Keratinocyte (primary cell): Measurements from ENCODE around the gene KIF18B. TPM values are rescaled to one million over a fixed set of nuclear protein-coding genes. Genes with fewer than 3 reads are reported as not detected.

Experiments used
- DNase-seq: peaks from one replicate; pipeline ENCODE4 v3.0.0-alpha.2; 2011; ENCODE audit warnings: low read depth, missing footprints, low spot score
- FAIRE-seq: peaks from 2 replicates; lab custom pipeline; 2011; peaks lifted over from hg19 to GRCh38; lab: Jason Lieb, UNC
- H2AFZ ChIP-seq: 2 replicates; pipeline ENCODE4 v1.6.0; 2012; ENCODE audit warnings: low read length, control low read depth, inconsistent platforms; ENCODE audit not compliant: control insufficient read depth
- H3K27ac ChIP-seq: 2 replicates; pipeline ENCODE4 v1.5.1; 2011; ENCODE audit warnings: low read length; ENCODE audit not compliant: control insufficient read depth, insufficient read depth
- H3K27me3 ChIP-seq: 3 replicates; pipeline ENCODE4 v1.6.0; 2011; ENCODE audit warnings: low read length; ENCODE audit not compliant: control insufficient read depth, insufficient read depth; ENCODE audit errors: extremely low read depth
- H3K36me3 ChIP-seq, 2 experiments: 2 replicates in 1 of 2; 3 replicates in 1 of 2; pipeline ENCODE4 v1.5.1; 2011; ENCODE audit warnings: low read length in 2 of 2, mild to moderate bottlenecking in 1 of 2; ENCODE audit not compliant: control insufficient read depth in 2 of 2, insufficient read depth in 2 of 2; ENCODE audit errors: extremely low read depth in 1 of 2
- H3K4me1 ChIP-seq: 3 replicates; pipeline ENCODE4 v1.5.1; 2011; ENCODE audit warnings: low read length; ENCODE audit not compliant: control insufficient read depth, insufficient read depth; ENCODE audit errors: extremely low read depth
- H3K4me2 ChIP-seq: 3 replicates; pipeline ENCODE4 v1.6.0; 2011; ENCODE audit warnings: low read depth, low read length; ENCODE audit not compliant: control insufficient read depth, insufficient read depth; ENCODE audit errors: extremely low read depth
- H3K4me3 ChIP-seq, 3 experiments: fragments of 200-600 bp in 1 of 3; sonication (generic) in 1 of 3; 2 replicates in 2 of 3; 3 replicates in 1 of 3; pipeline ENCODE4 v1.5.1; 2011 to 2016; ENCODE audit warnings: low read length in 3 of 3, mild to moderate bottlenecking in 3 of 3, control low read depth in 2 of 3, inconsistent platforms in 1 of 3, low read depth in 1 of 3, mixed read lengths in 1 of 3, mixed run types in 1 of 3, moderate library complexity in 1 of 3; ENCODE audit not compliant: control insufficient read depth in 2 of 3, insufficient read depth in 2 of 3; ENCODE audit errors: extremely low read depth in 1 of 3
- H3K79me2 ChIP-seq: 2 replicates; pipeline ENCODE4 v1.6.0; 2012; ENCODE audit warnings: low read length; ENCODE audit not compliant: control insufficient read depth, insufficient read depth
- H3K9ac ChIP-seq: 3 replicates; pipeline ENCODE4 v1.6.0; 2011; ENCODE audit warnings: low read length; ENCODE audit not compliant: control insufficient read depth, insufficient read depth; ENCODE audit errors: extremely low read depth
- H3K9me1 ChIP-seq: 3 replicates; pipeline ENCODE4 v1.6.0; 2011; ENCODE audit warnings: low read length; ENCODE audit not compliant: control insufficient read depth, insufficient read depth; ENCODE audit errors: extremely low read depth
- H3K9me3 ChIP-seq: 2 replicates; pipeline ENCODE4 v1.5.1; 2012; ENCODE audit warnings: low read depth, low read length; ENCODE audit not compliant: control insufficient read depth
- H4K20me1 ChIP-seq: 3 replicates; pipeline ENCODE4 v1.6.0; 2011; ENCODE audit warnings: low read length; ENCODE audit not compliant: control insufficient read depth, insufficient read depth; ENCODE audit errors: extremely low read depth
- EZH2 ChIP-seq: IDR thresholded peaks from one replicate; pipeline ENCODE4 v1.6.1; 2012; ENCODE audit warnings: inconsistent platforms, mild to moderate bottlenecking, low read length, moderate library complexity
- dilution Hi-C: fragments of 300-500 bp; cut with MboI; formaldehyde crosslinking; loops from one replicate; pipeline ENCODE4 v1.7.0; 2020; ENCODE audit warnings: low sequenced_read_pairs; ENCODE audit not compliant: extremely low pct_ligation_motif_present
- polyA plus RNA-seq, 5 experiments: library from polyadenylated mRNA; depleted of rRNA in 3 of 5; stranded (reverse) in 3 of 5; stranded (forward) in 1 of 5; unstranded in 1 of 5; fragments of >200 nt; gene quantifications; 1 replicate in 1 of 5; 2 replicates in 3 of 5; 3 replicates in 1 of 5; pipeline versions ENCODE4 v1.2.1 to v1.2.3, GENCODE V29; 2011 to 2012; ENCODE audit warnings: missing spikeins in 2 of 5, low read depth in 1 of 5, low replicate concordance in 1 of 5
- TF ChIP-seq, protein P1 (sequence below), 3 experiments: IDR thresholded peaks in 1 of 3; conservative IDR thresholded peaks in 1 of 3; optimal IDR thresholded peaks in 1 of 3; 2 replicates in 2 of 3; 3 replicates in 1 of 3; pipeline versions ENCODE3 to v1.5.1; 2011; ENCODE audit warnings: low read length in 3 of 3, mild to moderate bottlenecking in 3 of 3, moderate library complexity in 2 of 3, control low read depth in 1 of 3, inconsistent platforms in 1 of 3; ENCODE audit not compliant: insufficient read depth in 2 of 3; ENCODE audit errors: extremely low read depth in 1 of 3

Gene KIF18B
- polyA plus RNA-seq, 1 donor (not counting 4 experiments of a cell fraction or from before 2014, with no cell fraction given) = 5.1 TPM

DNA sequence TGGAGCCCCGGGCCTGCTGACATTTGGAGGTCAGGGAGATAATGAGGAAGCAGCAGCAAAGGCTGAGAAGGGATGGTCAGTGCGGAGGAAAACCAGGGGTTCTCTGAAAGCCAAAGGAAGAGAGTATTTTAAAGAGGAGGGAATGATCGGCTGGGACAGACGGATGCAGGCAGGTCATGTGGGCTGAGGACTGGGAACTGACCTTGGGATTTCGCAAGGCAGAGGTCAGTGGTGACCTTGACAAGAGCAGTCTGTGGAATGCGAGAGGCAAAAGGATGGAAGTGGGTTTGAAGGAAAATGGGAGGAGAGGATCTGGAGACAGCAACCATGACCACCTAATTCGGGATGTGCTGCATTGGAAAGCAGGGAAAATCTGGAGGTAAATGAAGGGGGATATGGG lies 58.6 kb downstream of the KIF18B start:
- H3K4me3 ChIP-seq = no peak overlapping the region
- peaks cover 21 to 23% of the 10 kb centered on the region in 2 experiments for H3K36me3 ChIP-seq
- no peaks in the 10 kb centered on the region for H4K20me1 ChIP-seq
- no peak overlapping the region for H2AFZ ChIP-seq
- no peak overlapping the region for H3K9ac ChIP-seq
- H3K4me2 ChIP-seq = no peak overlapping the region
- H3K79me2 ChIP-seq = peaks cover 65% of the 10 kb centered on the region
- H3K9me1 ChIP-seq = no peaks in the 10 kb centered on the region
- dilution Hi-C loops = no loop called here
- TF ChIP-seq, protein P1, sequence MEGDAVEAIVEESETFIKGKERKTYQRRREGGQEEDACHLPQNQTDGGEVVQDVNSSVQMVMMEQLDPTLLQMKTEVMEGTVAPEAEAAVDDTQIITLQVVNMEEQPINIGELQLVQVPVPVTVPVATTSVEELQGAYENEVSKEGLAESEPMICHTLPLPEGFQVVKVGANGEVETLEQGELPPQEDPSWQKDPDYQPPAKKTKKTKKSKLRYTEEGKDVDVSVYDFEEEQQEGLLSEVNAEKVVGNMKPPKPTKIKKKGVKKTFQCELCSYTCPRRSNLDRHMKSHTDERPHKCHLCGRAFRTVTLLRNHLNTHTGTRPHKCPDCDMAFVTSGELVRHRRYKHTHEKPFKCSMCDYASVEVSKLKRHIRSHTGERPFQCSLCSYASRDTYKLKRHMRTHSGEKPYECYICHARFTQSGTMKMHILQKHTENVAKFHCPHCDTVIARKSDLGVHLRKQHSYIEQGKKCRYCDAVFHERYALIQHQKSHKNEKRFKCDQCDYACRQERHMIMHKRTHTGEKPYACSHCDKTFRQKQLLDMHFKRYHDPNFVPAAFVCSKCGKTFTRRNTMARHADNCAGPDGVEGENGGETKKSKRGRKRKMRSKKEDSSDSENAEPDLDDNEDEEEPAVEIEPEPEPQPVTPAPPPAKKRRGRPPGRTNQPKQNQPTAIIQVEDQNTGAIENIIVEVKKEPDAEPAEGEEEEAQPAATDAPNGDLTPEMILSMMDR (optimal IDR thresholded peaks at IDR 0.05 in 1 of 3, IDR thresholded peaks at IDR 0.05 in 1 of 3, conservative IDR thresholded peaks at IDR 0.05 in 1 of 3; ENCODE audit: extremely low read depth in 1 of 3, insufficient read depth in 2 of 3, low read length in 3 of 3) = no peak
- no peak for TF ChIP-seq EZH2
- H3K9me3 ChIP-seq = no peaks in the 10 kb centered on the region
- no peaks in the 10 kb centered on the region for H3K27me3 ChIP-seq
- DNase-seq (no peak), FAIRE-seq (no peak)
- H3K4me1 ChIP-seq = no peaks in the 10 kb centered on the region
- no peak overlapping the region for H3K27ac ChIP-seq

DNA sequence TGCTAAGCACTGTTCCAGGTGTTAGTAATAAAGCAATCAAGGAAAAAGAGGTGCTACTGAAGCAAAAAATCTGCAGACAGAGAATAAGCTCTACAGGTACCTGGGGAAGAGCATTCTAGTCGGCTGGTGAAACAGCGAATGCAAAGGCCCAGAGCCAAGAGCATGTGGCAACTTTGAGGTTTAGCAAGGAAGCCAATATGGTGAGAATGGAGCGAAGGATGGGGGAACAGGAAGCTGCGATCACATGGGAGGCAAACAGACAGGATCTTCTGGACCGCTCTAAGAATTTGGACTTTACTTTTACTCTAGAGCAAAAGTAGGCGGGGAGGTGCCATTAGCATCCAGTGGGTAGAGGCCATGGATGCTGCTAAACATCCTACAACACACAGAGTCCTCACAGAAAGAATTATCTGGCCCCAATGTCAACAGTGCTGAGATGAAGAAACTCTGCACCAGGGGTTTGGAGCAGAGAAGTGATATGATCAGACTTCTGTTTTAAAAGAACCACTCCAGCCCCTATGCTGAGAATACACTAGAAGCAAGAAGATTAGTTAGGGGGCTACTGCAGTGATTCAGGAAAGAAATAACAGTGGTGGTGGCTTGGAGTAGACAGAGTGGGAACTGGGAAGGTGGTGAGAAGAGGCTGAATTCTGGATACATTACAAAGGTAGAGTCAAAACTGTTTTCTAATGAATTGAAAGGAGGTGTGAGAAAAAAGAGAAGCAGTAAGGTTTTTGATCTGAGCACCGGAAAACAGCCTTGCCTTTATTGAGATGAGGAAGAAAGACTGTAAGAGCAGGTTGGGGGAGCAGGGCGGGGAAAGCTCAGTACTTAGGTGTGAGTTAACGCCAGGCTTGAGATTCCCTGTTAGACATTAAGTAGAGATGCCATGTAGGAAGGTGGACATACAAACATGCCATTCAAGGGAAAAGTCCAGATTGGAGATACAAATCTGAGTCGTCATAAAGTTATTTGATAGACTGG lies 59.3 kb downstream of the KIF18B start:
- Histone ChIP-seq H3K27me3 (no peaks in the 10 kb centered on the region), H3K9ac (no peak overlapping the region), H3K4me2 (no peak overlapping the region), H3K9me1 (no peaks in the 10 kb centered on the region), H3K9me3 (no peaks in the 10 kb centered on the region), H3K27ac (no peak overlapping the region), H3K4me3 (no peak overlapping the region), H4K20me1 (no peaks in the 10 kb centered on the region), H2AFZ (no peak overlapping the region), H3K36me3 (peaks cover 24 to 25% of the 10 kb centered on the region in 2 experiments), H3K4me1 (no peaks in the 10 kb centered on the region), H3K79me2 (peaks cover 59% of the 10 kb centered on the region)
- DNase-seq = no peak
- dilution Hi-C loops = no loop called here
- FAIRE-seq = no peak
- TF ChIP-seq, protein P1 (optimal IDR thresholded peaks at IDR 0.05 in 1 of 3, IDR thresholded peaks at IDR 0.05 in 1 of 3, conservative IDR thresholded peaks at IDR 0.05 in 1 of 3; ENCODE audit: extremely low read depth in 1 of 3, insufficient read depth in 2 of 3, low read length in 3 of 3) = no peak
- no peak for TF ChIP-seq EZH2
